Choroid plexus epithelial cell (primary cell): ENCODE data around the gene UBE2Z.
"Not testable (repeated sequence)": the region's sequence is repeated elsewhere in the genome, so short reads cannot be mapped to it uniquely, and the experiment has no call there.

Experiments used
- DNase-seq: peaks from one replicate; pipeline ENCODE4 v3.0.0-alpha.2; 2010; ENCODE audit warnings: low read depth
- H3K4me3 ChIP-seq: 2 replicates; pipeline ENCODE4 v1.5.1; 2011; ENCODE audit warnings: low read depth, mild to moderate bottlenecking, control low read depth, low read length, moderate library complexity
- CTCF ChIP-seq: conservative IDR thresholded peaks from 2 replicates; pipeline ENCODE4 v1.5.1; 2011; ENCODE audit warnings: low read depth, mild to moderate bottlenecking, control low read depth, inconsistent platforms, low read length, moderate library complexity

Gene UBE2Z

GRCh38 chr17:48930435-48930873, 22.2 kb downstream of the UBE2Z start:
- H3K4me3 ChIP-seq, result no peak overlapping the region
- TF ChIP-seq CTCF, result no peak
- no peak for DNase-seq

- DNase-seq, result no peak
- no peak for TF ChIP-seq CTCF
- H3K4me3 ChIP-seq, result no peak overlapping the region
These were observed 24.8 kb downstream of the UBE2Z start for GRCh38 chr17:48933035-48933434.

GRCh38 chr17:48944515-48945260, 36.5 kb downstream of the UBE2Z start, which contains the start of gene SNF8:
SNF8 (minus strand) TSS chr17:48944842; CDS start chr17:48944734, 108 bp downstream.
- DNase-seq, result peak; percentile 91
- TF ChIP-seq CTCF, result no peak

GRCh38 chr17:48945261-48945651, 37.0 kb downstream of the UBE2Z start:
- H3K4me3 ChIP-seq, result peak overlapping the region; percentile 71
- DNase-seq, result not testable (repeated sequence)

More at GRCh38 chr17:48944515-48945260, 36.5 kb downstream of the UBE2Z start, which contains the start of gene SNF8:
- peak within 1 kb of the TSS; percentile 71 for H3K4me3 ChIP-seq

GRCh38 chr17:48951572-48951971, 43.4 kb downstream of the UBE2Z start:
- DNase-seq, result no peak
- TF ChIP-seq CTCF, result no peak
- H3K4me3 ChIP-seq, result no peak overlapping the region

GRCh38 chr17:48952904-48953303, 44.7 kb downstream of the UBE2Z start:
- TF ChIP-seq CTCF, result no peak
- DNase-seq, result no peak

GRCh38 chr17:48954300-48954755, 46.1 kb downstream of the UBE2Z start:
- peak; percentile 95 for TF ChIP-seq CTCF
- DNase-seq, result peak; percentile 86
- no peak overlapping the region for H3K4me3 ChIP-seq

More at GRCh38 chr17:48952904-48953303, 44.7 kb downstream of the UBE2Z start:
- H3K4me3 ChIP-seq, result no peak overlapping the region
